Breast epithelium (tissue), 3 donors: ENCODE data around the gene PLEKHO1.

Experiments used
- POLR2A ChIP-seq: fragments of 450-650 bp; IDR thresholded peaks from one replicate; pipeline ENCODE4 v1.6.1; 2016; ENCODE audit warnings: antibody characterized with exemption, mild to moderate bottlenecking, moderate library complexity
- POLR2AphosphoS5 ChIP-seq, 3 donors: sonication (generic); formaldehyde crosslinking; IDR thresholded peaks; one replicate each; pipeline ENCODE4 v1.6.1; 2017; ENCODE audit warnings: antibody characterized with exemption in 3 of 3
- TF ChIP-seq, protein P1 (sequence below), 3 donors: fragments of 450-650 bp; IDR thresholded peaks; one replicate each; pipeline ENCODE4 v1.5.1; 2016 to 2017; ENCODE audit warnings: antibody characterized with exemption in 3 of 3, mild to moderate bottlenecking in 3 of 3, moderate library complexity in 3 of 3

DNA sequence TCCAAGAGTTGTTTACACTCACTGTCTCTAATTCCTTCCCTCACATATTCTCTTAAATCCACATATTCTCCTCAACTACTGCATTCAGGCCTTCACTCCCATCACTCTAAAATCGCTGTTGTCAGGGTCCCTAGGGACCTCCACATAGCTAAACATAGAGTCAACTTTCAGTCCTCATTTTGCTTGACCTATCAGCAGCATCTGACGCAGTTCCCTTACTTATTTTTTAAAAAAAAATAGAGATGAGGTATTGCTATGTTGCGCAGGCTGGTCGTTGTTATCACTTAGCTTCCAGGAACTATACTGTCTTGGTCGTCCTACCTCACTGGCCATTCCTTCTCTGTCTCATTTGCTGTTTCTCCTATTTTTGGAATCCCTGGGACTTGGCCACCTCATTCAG lies 11.7 kb upstream of the PLEKHO1 start:
- TF ChIP-seq, protein P1, sequence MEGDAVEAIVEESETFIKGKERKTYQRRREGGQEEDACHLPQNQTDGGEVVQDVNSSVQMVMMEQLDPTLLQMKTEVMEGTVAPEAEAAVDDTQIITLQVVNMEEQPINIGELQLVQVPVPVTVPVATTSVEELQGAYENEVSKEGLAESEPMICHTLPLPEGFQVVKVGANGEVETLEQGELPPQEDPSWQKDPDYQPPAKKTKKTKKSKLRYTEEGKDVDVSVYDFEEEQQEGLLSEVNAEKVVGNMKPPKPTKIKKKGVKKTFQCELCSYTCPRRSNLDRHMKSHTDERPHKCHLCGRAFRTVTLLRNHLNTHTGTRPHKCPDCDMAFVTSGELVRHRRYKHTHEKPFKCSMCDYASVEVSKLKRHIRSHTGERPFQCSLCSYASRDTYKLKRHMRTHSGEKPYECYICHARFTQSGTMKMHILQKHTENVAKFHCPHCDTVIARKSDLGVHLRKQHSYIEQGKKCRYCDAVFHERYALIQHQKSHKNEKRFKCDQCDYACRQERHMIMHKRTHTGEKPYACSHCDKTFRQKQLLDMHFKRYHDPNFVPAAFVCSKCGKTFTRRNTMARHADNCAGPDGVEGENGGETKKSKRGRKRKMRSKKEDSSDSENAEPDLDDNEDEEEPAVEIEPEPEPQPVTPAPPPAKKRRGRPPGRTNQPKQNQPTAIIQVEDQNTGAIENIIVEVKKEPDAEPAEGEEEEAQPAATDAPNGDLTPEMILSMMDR (IDR thresholded peaks at IDR 0.05), result no peak
- TF ChIP-seq POLR2A (no peak), POLR2AphosphoS5 (IDR thresholded peaks at IDR 0.05) (no peak)
